Astrocyte of the cerebellum (primary cell): Measurements from ENCODE around the gene PGPEP1.

Experiments used
- DNase-seq: peaks from one replicate; pipeline ENCODE4 v3.0.0-alpha.2; 2011; ENCODE audit warnings: low read depth
- H3K4me3 ChIP-seq: 2 replicates; pipeline ENCODE4 v1.5.1; 2011; ENCODE audit warnings: mild to moderate bottlenecking, low read depth, low read length, moderate library complexity
- in situ Hi-C: cut with HindIII; loops from 2 replicates; pipeline ENCODE4 v1.10.0; 2017; ENCODE audit warnings: low sequenced_read_pairs
- TF ChIP-seq, protein P1 (sequence below): IDR thresholded peaks from 2 replicates; pipeline ENCODE4 v1.5.1; 2012; ENCODE audit warnings: low read length, low read depth, moderate library complexity, mild to moderate bottlenecking; ENCODE audit errors: missing control alignments

PGPEP1 gene

DNA sequence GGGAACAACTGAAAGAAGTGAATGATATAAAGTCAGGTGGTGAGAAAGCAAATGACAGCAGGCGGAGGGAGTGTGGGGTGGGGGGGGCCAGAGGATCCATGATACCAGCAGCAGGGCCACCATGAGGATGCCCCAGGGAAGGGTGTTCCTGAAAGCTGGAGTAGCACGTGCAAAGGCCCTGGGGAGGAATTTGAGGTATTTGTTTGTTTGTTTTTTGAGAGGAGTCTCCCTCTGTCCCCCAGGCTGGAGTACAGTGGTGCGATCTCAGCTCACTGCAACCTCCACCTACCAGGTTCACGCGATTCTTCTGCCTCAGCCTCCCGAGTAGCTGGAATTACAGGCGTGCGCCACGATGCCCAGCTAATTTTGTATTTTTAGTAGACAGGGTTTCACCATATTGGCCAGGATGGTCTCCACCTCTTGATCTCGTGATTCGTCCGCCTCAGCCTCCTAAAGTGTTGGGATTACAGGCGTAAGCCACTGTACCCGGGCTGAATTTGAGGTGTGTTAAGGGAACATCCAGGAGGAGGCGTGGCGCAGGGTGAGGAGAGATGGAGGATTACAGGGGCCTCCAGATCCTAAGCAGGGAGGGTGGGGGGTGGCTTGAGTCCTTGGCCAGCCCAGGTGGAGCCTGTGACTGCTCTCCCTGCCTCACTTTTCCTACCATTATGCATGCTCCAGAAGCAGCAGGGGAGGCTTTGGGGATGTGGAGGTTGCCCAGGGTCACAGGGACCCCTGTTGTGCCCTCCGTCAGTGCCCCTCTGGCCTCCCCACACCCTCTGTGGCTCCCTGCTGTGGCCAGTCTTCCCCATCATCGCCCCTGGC lies 46.5 kb upstream of the PGPEP1 start:
- DNase-seq, result no peak
- TF ChIP-seq, protein P1, sequence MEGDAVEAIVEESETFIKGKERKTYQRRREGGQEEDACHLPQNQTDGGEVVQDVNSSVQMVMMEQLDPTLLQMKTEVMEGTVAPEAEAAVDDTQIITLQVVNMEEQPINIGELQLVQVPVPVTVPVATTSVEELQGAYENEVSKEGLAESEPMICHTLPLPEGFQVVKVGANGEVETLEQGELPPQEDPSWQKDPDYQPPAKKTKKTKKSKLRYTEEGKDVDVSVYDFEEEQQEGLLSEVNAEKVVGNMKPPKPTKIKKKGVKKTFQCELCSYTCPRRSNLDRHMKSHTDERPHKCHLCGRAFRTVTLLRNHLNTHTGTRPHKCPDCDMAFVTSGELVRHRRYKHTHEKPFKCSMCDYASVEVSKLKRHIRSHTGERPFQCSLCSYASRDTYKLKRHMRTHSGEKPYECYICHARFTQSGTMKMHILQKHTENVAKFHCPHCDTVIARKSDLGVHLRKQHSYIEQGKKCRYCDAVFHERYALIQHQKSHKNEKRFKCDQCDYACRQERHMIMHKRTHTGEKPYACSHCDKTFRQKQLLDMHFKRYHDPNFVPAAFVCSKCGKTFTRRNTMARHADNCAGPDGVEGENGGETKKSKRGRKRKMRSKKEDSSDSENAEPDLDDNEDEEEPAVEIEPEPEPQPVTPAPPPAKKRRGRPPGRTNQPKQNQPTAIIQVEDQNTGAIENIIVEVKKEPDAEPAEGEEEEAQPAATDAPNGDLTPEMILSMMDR, result no peak
- no peak overlapping the region for H3K4me3 ChIP-seq
- in situ Hi-C loops, result no loop called here

DNA sequence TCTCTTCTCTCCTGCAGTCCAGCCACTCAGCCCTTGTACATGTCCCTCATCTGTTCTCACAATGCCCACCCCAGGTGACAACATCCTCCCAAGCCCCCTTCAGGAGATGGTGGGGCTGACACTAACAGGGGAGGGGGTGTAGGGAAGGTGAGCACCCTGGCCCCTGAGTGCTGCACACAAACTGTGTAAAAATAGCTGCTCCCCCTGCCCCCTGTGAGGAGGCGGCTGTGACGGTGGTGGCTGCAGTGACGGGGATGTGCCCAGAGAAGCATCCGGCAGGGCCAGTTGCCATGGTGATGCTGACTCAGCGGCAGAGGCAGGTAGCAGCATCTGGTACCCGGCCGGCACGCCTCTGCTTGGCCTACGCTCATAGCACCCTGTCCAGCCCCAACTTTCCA lies 45.9 kb upstream of the PGPEP1 start:
- H3K4me3 ChIP-seq, result no peak overlapping the region
- TF ChIP-seq, protein P1, result no peak
- DNase-seq, result no peak
- in situ Hi-C loops, result no loop called here

DNA sequence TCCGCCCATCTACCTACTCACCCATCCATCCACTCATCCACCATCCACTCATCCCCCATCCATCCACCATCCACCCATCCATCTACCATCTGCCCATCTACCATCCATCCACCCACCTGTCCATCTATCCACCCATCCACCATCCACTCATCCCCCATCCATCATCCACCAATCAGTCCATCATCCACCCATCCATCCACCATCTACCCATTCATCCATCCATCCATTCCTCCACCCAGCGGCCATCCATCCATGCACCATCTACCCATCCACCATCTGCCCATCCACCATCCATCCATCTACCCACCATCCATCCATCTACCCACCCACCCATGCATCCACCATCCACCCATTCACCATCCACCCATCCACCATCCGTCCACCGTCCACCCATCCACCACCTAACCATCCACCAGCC lies 45.4 kb upstream of the PGPEP1 start:
- no peak overlapping the region for H3K4me3 ChIP-seq
- no peak for DNase-seq
- in situ Hi-C loops, result no loop called here
- TF ChIP-seq, protein P1, result no peak

DNA sequence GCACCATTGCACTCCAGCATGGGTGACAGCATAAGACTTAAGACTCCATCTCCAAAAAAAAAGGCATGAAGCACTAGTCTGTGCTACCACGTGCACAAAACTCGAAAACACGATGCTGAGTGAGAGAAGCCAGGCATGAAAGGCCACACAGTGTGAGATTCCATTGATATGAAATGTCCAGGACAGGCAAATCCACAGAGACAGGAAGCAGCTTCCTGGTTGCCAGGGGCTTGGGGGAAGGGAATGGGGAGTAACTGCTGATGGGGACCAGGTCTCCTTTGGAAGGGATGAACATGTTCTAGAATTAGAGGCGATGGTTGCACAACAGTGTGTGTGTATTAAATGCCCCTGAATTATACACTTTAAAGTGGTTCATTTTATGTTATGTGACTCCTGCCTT lies 43.1 kb upstream of the PGPEP1 start:
- H3K4me3 ChIP-seq, result no peak overlapping the region
- no peak for DNase-seq
- TF ChIP-seq, protein P1, result no peak
- in situ Hi-C loops, result no loop called here

DNA sequence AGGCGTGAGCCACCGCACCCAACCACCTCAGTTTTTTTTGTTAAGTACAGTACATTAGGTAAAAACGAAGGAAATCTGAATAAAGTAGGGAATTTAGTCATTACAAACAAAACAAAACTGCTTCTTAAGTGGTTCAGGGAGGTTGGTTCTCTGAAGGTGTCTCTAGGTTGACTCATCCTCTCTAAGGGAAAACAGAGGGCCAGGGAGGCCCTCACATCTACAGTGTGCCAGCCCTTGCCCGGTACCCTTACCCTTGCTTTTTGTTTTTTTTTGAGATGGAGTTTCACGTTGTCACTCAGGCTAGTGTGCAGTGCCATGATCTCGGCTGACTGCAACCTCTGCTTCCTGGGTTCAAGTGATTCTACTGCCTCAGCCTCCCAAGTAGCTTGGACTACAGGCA lies 41.8 kb upstream of the PGPEP1 start:
- in situ Hi-C loops, result no loop called here
- TF ChIP-seq, protein P1, result no peak
- DNase-seq, result no peak
- H3K4me3 ChIP-seq, result no peak overlapping the region

DNA sequence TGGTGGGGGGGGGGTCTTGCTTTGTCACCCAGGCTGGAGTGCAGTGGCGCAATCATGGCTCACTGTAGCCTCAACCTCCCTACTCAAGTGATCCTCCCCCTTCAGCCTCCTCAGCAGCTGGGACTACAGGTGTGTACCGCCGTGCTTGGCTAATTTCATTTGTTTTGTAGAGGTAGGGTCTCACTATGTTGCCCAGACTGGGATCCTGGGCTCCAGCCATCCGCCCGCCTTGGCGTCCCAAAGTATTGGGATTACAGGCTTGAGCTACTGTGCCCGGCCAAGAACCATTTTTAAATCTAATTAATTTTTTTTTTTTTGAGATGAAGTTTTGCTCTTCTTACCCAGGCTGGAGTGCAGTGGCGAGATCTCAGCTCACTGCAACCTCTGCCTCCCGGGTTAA lies 40.7 kb upstream of the PGPEP1 start:
- TF ChIP-seq, protein P1, result no peak
- no peak overlapping the region for H3K4me3 ChIP-seq
- no peak for DNase-seq
- in situ Hi-C loops, result no loop called here
